Thyroid gland (tissue), 4 donors: ENCODE measurements around the gene COL25A1.

Experiments
- CTCF ChIP-seq, 6 experiments: fragments of 200-600 bp in 3 of 6; fragments of 450-650 bp in 3 of 6; sonication (generic) in 3 of 6; IDR thresholded peaks; one replicate each; pipeline ENCODE4 v1.5.1; 2016 to 2019; ENCODE audit warnings: antibody characterized with exemption in 6 of 6, mild to moderate bottlenecking in 2 of 6, inconsistent platforms in 1 of 6, moderate library complexity in 1 of 6
- POLR2A ChIP-seq, 2 donors: fragments of 450-650 bp; IDR thresholded peaks; one replicate each; pipeline ENCODE4 v1.6.1; 2017; ENCODE audit warnings: antibody characterized with exemption in 2 of 2, mild to moderate bottlenecking in 2 of 2, moderate library complexity in 1 of 2

- TF ChIP-seq POLR2A (IDR thresholded peaks at IDR 0.05) (no peak), CTCF (IDR thresholded peaks at IDR 0.05) (no peak)
Observed at GRCh38 chr4:108839333-108839732, 463.1 kb downstream of the COL25A1 start.
